Superior temporal gyrus (tissue), 1 donor: Measurements from ENCODE around the gene PPCDC.

Experiments
- DNase-seq: peaks from one replicate; pipeline ENCODE4 v3.0.0-alpha.2; 2016; ENCODE audit errors: extremely low spot score

PPCDC gene

GRCh38 chr15:75023181-75023871, at the start of gene PPCDC:
TSS of gene PPCDC (plus strand) at chr15:75023590. CDS start at chr15:75028319, 4,729 bp downstream.
- peak; percentile 98 for DNase-seq

GRCh38 chr15:74976159-74976558, 47.2 kb upstream of the PPCDC start:
- DNase-seq: no peak

- no peak for DNase-seq
Observed at GRCh38 chr15:74977599-74977998, 45.8 kb upstream of the PPCDC start.

GRCh38 chr15:74978077-74978476, 45.3 kb upstream of the PPCDC start:
- no peak for DNase-seq

- DNase-seq: no peak
Observed at GRCh38 chr15:74978503-74978902, 44.9 kb upstream of the PPCDC start.

GRCh38 chr15:74982183-74982582, 41.2 kb upstream of the PPCDC start:
- DNase-seq: no peak

- DNase-seq: no peak
Observed at GRCh38 chr15:74983725-74984231, 39.6 kb upstream of the PPCDC start.

DNA sequence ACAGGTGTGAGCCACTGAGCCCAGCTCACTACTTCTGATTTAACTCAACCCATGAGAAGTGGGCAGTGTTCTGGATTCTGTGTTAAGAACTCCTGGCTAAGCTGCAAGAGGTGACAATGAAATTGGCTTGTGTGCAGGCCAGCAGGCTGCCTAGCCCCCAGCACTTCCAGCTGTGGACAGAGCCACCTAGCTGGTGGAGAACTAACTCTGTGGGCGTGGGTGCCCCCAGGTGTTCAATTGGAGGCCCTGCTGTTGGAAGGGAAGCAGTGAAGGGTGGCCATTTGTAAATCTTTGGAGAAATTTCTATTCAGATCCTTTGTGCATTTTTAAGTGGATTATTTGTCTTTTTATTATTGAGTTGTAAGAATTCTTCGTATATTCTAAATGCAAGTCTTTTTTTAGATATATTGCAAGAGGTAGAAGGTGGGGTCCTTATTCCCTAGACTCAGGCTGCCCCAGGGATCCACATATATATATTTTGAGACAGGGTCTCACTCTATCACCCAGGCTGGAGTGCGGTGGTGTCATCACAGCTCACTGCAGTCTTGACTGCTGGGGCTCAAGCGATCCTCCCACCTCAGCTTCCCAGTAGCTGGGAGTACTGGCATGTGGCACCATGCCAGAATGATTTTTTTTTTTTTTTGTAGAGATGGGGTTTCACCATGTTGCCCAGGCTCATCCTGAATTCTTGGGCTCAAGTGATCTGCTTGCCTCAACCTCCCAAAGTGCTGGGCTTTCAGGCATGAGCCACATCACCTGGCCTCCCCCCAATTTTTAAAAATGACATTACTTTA, 35.2 kb upstream of the PPCDC start:
- no peak for DNase-seq

- no peak for DNase-seq
Observed at GRCh38 chr15:74989527-74989926, 33.9 kb upstream of the PPCDC start.

DNA sequence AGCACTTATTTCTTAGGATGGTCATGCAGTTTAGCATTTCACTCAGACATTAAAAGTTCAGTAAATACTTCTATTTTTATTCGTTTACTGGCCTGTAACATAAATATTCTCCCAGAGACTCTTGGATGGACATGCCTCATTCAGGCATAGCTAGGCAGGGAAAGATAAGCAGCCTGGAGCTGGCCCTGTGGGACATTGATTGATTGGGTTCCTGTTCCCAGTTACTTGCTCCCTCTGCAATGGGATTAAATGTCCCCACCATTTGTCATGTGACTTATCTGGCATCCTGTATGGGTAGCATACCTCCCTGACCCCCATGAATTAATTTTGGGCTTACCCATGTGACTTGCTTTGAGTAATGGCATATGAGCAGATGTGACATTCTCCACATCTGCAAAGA, 30.8 kb upstream of the PPCDC start:
- no peak for DNase-seq

- DNase-seq: peak; percentile 59
Observed at GRCh38 chr15:74994236-74994635, 29.2 kb upstream of the PPCDC start.

GRCh38 chr15:74994685-74995084, 28.7 kb upstream of the PPCDC start:
- peak; percentile 47 for DNase-seq

- peak; percentile 94 for DNase-seq
Observed at GRCh38 chr15:74995182-74995778, 28.1 kb upstream of the PPCDC start, which contains the start of gene SCAMP5. TSS of gene SCAMP5 (plus strand) at chr15:74995563. CDS start at chr15:75011840, 16,277 bp downstream.

- DNase-seq: peak; percentile 47
Observed at GRCh38 chr15:74995779-74996765, 27.3 kb upstream of the PPCDC start.

- no peak for DNase-seq
Observed at GRCh38 chr15:74997141-74997540, 26.2 kb upstream of the PPCDC start.

- no peak for DNase-seq
Observed at GRCh38 chr15:74997543-74997942, 25.8 kb upstream of the PPCDC start.

GRCh38 chr15:75001310-75001709, 22.1 kb upstream of the PPCDC start:
- no peak for DNase-seq

DNA sequence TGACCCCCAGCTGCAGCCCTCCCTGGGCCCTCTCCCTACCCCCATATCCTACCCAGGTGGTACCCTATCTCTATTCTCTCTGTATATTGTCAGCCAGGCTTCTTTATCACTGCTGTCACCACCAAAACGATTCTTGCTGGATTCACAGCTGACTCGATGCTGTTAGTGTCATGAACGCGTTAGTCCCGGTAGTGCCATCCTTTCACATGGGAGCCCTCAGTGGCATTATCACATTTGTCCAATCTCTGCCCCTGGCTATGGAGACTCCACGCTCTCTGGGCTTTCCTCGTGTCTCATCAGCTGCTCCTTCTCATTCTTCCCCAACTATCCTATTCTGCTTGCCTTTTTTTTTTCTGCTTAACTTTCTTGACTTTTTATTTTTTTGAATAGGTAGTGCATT, 21.0 kb upstream of the PPCDC start:
- no peak for DNase-seq

GRCh38 chr15:75007216-75007615, 16.2 kb upstream of the PPCDC start:
- no peak for DNase-seq

DNA sequence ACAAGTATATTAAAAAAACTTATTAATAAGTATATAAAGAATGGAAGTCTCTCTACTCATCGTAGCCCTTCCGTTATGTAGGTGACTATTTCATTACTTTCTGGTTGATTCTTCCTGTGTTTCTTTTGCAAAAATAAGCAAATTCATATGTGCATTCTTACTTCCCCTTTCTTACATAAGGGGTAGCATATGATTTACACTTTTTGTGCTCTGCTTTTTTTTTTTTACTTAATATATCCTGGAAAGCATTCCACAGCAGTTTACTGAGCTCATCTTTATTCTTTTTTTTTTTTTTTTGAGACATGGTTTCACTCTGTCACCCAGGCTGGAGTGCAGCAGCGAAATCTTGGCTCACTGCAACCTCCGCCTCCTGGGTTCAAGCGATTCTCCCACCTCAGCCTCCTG, 15.2 kb upstream of the PPCDC start:
- DNase-seq: peak; percentile 49

- DNase-seq: no peak
Observed at GRCh38 chr15:75008629-75009326, 14.6 kb upstream of the PPCDC start.
